Measurements from ENCODE around the gene HIRA. TPM values are rescaled to one million over a fixed set of nuclear protein-coding genes. Genes with fewer than 3 reads are reported as not detected.

Gene HIRA
- total RNA-seq, 1 experiment from 2014 or later: 24.3 TPM

DNA sequence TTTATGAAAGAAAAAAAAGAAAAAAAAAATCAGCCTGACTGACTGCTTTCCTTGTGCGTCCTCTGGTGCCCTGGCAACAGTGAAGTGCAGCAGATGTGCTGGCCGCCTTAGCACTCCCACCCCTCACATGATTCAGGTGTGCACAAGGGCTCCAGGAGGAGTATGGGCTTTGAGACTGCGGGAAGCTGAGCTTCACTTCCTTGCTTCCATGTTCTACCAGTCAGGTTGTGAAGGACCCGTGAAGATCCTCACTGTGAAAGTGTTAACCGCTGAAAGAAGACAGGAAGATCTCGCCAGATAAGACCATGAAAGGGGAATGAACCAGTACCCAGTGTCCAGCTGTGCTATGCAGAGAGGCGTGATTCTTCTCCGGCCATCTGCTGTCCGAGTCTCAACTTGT lies 48.2 kb downstream of the HIRA start:
- H3K27ac Mint-ChIP-seq (ENCODE audit: low read depth, unreplicated experiment): no peak overlapping the region
- no peak overlapping the region for H3K4me3 Mint-ChIP-seq (ENCODE audit: unreplicated experiment)
- TF ChIP-seq, protein P1, sequence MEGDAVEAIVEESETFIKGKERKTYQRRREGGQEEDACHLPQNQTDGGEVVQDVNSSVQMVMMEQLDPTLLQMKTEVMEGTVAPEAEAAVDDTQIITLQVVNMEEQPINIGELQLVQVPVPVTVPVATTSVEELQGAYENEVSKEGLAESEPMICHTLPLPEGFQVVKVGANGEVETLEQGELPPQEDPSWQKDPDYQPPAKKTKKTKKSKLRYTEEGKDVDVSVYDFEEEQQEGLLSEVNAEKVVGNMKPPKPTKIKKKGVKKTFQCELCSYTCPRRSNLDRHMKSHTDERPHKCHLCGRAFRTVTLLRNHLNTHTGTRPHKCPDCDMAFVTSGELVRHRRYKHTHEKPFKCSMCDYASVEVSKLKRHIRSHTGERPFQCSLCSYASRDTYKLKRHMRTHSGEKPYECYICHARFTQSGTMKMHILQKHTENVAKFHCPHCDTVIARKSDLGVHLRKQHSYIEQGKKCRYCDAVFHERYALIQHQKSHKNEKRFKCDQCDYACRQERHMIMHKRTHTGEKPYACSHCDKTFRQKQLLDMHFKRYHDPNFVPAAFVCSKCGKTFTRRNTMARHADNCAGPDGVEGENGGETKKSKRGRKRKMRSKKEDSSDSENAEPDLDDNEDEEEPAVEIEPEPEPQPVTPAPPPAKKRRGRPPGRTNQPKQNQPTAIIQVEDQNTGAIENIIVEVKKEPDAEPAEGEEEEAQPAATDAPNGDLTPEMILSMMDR (IDR thresholded peaks at IDR 0.05; ENCODE audit: unreplicated experiment): no peak
- no peaks in the 10 kb centered on the region for H3K9me3 Mint-ChIP-seq (ENCODE audit: unreplicated experiment)
- no peak for DNase-seq (ENCODE audit: unreplicated experiment)
- H3K27me3 Mint-ChIP-seq (ENCODE audit: insufficient read depth, unreplicated experiment): no peaks in the 10 kb centered on the region
- intact Hi-C loops (cut with micrococcal nuclease): no loop called here
- ChIA-PET POLR2A (no interaction called here), CTCF (no interaction called here)
- no TSS peak for BruUV-seq (replicated peaks)
- peaks cover 76% of the 10 kb centered on the region for H3K36me3 Mint-ChIP-seq (ENCODE audit: insufficient read depth, unreplicated experiment)
- no peaks in the 10 kb centered on the region for H3K4me1 Mint-ChIP-seq (ENCODE audit: insufficient read depth, unreplicated experiment)

DNA sequence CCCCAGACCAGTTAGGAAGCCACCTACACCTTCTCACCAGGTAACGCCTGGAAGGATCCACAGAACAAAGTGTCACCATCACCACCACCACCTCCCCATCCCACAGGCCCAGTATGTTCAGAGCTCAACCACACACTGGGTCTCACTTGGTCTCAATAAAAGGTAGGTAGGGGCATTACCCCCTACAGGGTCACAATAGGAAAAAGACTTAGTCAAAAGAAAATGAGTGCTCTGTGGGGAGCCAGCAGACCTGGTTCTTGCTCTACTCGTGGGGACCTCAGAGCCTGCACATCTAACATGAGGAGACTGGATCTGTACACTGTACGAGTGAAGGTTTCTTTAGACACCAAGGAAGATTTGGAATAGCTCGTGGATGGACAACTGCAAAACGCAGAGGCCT lies 49.3 kb downstream of the HIRA start:
- TF ChIP-seq, protein P1 (IDR thresholded peaks at IDR 0.05; ENCODE audit: unreplicated experiment): no peak

DNA sequence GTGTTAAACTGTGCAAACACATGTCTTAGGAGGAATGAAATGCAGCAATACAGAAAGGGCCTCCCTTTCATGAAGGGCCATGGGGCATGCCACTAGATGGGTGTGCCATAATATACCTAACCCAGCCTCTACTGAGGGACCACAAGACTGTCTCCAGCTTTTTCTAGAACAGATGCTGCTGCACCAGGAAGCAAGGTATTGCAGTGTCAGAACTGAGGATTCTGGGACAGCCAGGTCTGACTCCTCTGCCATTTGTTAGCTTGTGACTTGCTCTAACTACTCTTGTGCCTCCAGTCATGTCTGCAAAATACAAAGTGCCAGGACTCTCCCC lies 53.2 kb downstream of the HIRA start:
- Mint-ChIP-seq H3K4me1 (ENCODE audit: insufficient read depth, unreplicated experiment) (no peaks in the 10 kb centered on the region), H3K27ac (ENCODE audit: low read depth, unreplicated experiment) (no peak overlapping the region), H3K27me3 (ENCODE audit: insufficient read depth, unreplicated experiment) (no peaks in the 10 kb centered on the region), H3K9me3 (ENCODE audit: unreplicated experiment) (no peaks in the 10 kb centered on the region), H3K36me3 (ENCODE audit: insufficient read depth, unreplicated experiment) (peaks cover 68% of the 10 kb centered on the region), H3K4me3 (ENCODE audit: unreplicated experiment) (no peak overlapping the region)
- no peak for DNase-seq (ENCODE audit: unreplicated experiment)
- TF ChIP-seq, protein P1 (IDR thresholded peaks at IDR 0.05; ENCODE audit: unreplicated experiment): no peak
- ChIA-PET CTCF (interaction anchor here (1.1 kb wide), 1 partner anchor 252 kb away, joined by 3 read pairs; no protein-coding TSS in a partner anchor), POLR2A (no interaction called here)
- intact Hi-C loops (cut with micrococcal nuclease): no loop called here
- no TSS peak for BruUV-seq (replicated peaks)

More for the DNA sequence above, 49.3 kb downstream of the HIRA start:
- POLR2A ChIA-PET: no interaction called here
- H3K4me1 Mint-ChIP-seq (ENCODE audit: insufficient read depth, unreplicated experiment): no peaks in the 10 kb centered on the region
- no peak overlapping the region for H3K27ac Mint-ChIP-seq (ENCODE audit: low read depth, unreplicated experiment)
- CTCF ChIA-PET: interaction anchor here (0.6 kb wide), 1 partner anchor 64 kb away, joined by 3 read pairs; no protein-coding TSS in a partner anchor
- no peaks in the 10 kb centered on the region for H3K9me3 Mint-ChIP-seq (ENCODE audit: unreplicated experiment)
- no TSS peak for BruUV-seq (replicated peaks)
- peaks cover 72% of the 10 kb centered on the region for H3K36me3 Mint-ChIP-seq (ENCODE audit: insufficient read depth, unreplicated experiment)
- H3K4me3 Mint-ChIP-seq (ENCODE audit: unreplicated experiment): no peak overlapping the region
- DNase-seq (ENCODE audit: unreplicated experiment): no peak
- no peaks in the 10 kb centered on the region for H3K27me3 Mint-ChIP-seq (ENCODE audit: insufficient read depth, unreplicated experiment)
- intact Hi-C loops (cut with micrococcal nuclease): no loop called here

DNA sequence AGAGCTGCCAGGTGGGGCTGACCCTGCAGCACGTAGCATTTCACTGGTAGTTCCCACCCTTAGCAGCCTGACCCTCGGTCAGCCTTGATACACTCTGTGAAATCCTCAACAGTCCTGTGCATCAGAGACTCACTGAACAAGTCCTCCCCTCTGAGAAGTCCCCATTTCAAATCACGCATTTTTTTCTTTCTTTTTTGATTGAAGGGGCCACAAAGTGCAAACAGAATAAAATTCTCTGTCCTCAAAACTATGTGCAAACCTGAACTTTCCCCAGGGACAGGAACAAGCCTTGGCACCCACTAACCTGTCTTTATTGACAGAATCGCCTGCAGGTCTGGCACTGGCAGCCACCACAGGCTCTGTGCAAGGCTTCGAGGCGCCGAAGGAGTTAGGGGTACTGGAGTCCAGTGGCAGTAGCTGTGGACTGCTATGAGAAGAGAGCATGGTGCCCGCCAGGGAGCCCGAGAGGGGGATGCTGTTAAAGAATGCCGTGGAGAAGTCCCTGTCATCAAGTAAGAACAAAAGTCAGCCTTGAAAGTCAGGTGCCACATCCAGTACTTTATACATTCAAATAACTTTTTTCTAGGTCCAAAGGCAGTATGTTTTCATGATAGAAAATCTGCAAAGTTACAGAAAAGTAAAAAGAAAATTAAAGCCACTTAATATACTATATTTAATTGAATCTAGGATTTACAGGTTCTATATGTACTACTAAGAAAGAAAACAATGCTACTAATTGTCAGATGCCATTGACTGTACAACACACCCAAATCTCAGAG lies 53.8 kb downstream of the HIRA start:
- CTCF ChIA-PET: interaction anchor here (1.1 kb wide), 1 partner anchor 252 kb away, joined by 3 read pairs; no protein-coding TSS in a partner anchor
- intact Hi-C loops (cut with micrococcal nuclease): no loop called here
- H3K27ac Mint-ChIP-seq (ENCODE audit: low read depth, unreplicated experiment): no peak overlapping the region

More for the DNA sequence above, 53.8 kb downstream of the HIRA start:
- POLR2A ChIA-PET: no interaction called here
- BruUV-seq (replicated peaks): no TSS peak
- no peak for DNase-seq (ENCODE audit: unreplicated experiment)
- Mint-ChIP-seq H3K4me3 (ENCODE audit: unreplicated experiment) (no peak overlapping the region), H3K9me3 (ENCODE audit: unreplicated experiment) (no peaks in the 10 kb centered on the region), H3K27me3 (ENCODE audit: insufficient read depth, unreplicated experiment) (no peaks in the 10 kb centered on the region), H3K36me3 (ENCODE audit: insufficient read depth, unreplicated experiment) (peaks cover 68% of the 10 kb centered on the region), H3K4me1 (ENCODE audit: insufficient read depth, unreplicated experiment) (no peaks in the 10 kb centered on the region)
- TF ChIP-seq, protein P1 (IDR thresholded peaks at IDR 0.05; ENCODE audit: unreplicated experiment): no peak

Data from MCF 10A (cell line).